ENCODE results near the gene C11orf91. TPM values are rescaled to one million over a fixed set of nuclear protein-coding genes. Genes with fewer than 3 reads are reported as not detected.

Gene C11orf91
- total RNA-seq, 1 donor from 2014 or later: 0.50 TPM

- H3K27ac Mint-ChIP-seq (ENCODE audit: unreplicated experiment): no peak overlapping the region
- H3K4me1 Mint-ChIP-seq (ENCODE audit: low read depth): peaks cover 8% of the 10 kb centered on the region
- TF ChIP-seq, protein P1, sequence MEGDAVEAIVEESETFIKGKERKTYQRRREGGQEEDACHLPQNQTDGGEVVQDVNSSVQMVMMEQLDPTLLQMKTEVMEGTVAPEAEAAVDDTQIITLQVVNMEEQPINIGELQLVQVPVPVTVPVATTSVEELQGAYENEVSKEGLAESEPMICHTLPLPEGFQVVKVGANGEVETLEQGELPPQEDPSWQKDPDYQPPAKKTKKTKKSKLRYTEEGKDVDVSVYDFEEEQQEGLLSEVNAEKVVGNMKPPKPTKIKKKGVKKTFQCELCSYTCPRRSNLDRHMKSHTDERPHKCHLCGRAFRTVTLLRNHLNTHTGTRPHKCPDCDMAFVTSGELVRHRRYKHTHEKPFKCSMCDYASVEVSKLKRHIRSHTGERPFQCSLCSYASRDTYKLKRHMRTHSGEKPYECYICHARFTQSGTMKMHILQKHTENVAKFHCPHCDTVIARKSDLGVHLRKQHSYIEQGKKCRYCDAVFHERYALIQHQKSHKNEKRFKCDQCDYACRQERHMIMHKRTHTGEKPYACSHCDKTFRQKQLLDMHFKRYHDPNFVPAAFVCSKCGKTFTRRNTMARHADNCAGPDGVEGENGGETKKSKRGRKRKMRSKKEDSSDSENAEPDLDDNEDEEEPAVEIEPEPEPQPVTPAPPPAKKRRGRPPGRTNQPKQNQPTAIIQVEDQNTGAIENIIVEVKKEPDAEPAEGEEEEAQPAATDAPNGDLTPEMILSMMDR (IDR thresholded peaks at IDR 0.05): no peak
- no peak for DNase-seq (ENCODE audit: low spot score)
- H3K4me3 Mint-ChIP-seq (ENCODE audit: unreplicated experiment): no peak overlapping the region
- no peaks in the 10 kb centered on the region for H3K9me3 Mint-ChIP-seq (ENCODE audit: low read depth)
- H3K27me3 Mint-ChIP-seq (ENCODE audit: low read depth): no peaks in the 10 kb centered on the region
- peaks cover 2% of the 10 kb centered on the region for H3K36me3 Mint-ChIP-seq (ENCODE audit: low read depth)
Measured at GRCh38 chr11:33655842-33656600, 44.6 kb downstream of the C11orf91 start.

GRCh38 chr11:33654594-33654993, 46.0 kb downstream of the C11orf91 start:
- Mint-ChIP-seq H3K27ac (ENCODE audit: unreplicated experiment) (no peak overlapping the region), H3K4me1 (ENCODE audit: low read depth) (peaks cover 8% of the 10 kb centered on the region), H3K36me3 (ENCODE audit: low read depth) (peaks cover 2% of the 10 kb centered on the region), H3K9me3 (ENCODE audit: low read depth) (no peaks in the 10 kb centered on the region), H3K27me3 (ENCODE audit: low read depth) (no peaks in the 10 kb centered on the region), H3K4me3 (ENCODE audit: unreplicated experiment) (no peak overlapping the region)
- DNase-seq (ENCODE audit: low spot score): no peak
- TF ChIP-seq, protein P1 (IDR thresholded peaks at IDR 0.05): no peak

DNA sequence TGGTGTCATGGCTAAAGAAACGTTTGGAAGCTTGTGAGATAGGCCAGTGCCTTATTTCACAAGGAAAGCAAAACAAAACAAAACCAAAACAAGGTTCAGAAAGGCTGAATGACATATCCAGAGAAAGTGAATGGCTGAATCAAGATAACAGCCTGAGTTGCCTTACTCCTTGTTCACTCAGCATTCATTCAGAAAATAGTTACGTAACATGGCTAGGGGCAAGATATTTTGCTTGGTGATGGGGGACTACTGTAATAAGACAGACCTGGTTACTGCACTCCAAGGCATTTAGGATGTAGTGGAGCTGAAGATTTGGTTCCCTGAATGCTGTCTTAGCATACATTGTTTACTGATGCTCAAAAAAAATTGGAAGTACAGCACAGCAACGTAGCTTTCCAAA, 47.7 kb downstream of the C11orf91 start:
- no peak overlapping the region for H3K4me3 Mint-ChIP-seq (ENCODE audit: unreplicated experiment)
- no peaks in the 10 kb centered on the region for H3K9me3 Mint-ChIP-seq (ENCODE audit: low read depth)
- no peaks in the 10 kb centered on the region for H3K27me3 Mint-ChIP-seq (ENCODE audit: low read depth)
- H3K36me3 Mint-ChIP-seq (ENCODE audit: low read depth): peaks cover 2% of the 10 kb centered on the region
- TF ChIP-seq, protein P1 (IDR thresholded peaks at IDR 0.05): no peak
- DNase-seq (ENCODE audit: low spot score): no peak
- no peak overlapping the region for H3K27ac Mint-ChIP-seq (ENCODE audit: unreplicated experiment)
- peaks cover 8% of the 10 kb centered on the region for H3K4me1 Mint-ChIP-seq (ENCODE audit: low read depth)

DNA sequence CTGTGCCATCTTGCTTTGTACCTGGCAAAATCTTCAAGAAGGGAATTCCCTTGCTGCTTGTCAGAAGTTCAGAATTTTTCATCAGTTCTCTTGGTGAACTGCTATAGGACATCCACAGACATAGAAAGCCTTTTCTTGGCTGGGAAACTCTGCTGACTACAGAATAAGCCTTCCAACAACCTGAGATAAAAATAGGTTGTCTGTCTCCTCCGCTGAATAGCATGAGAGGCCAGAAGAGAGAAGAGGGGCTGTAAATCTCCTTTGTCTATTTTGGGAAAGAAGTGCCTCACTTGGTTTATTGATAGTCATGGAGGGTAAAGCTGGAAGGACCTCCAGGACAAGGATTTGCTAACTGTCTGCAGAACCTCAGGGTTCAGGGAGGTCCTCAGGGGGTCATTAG, 48.2 kb downstream of the C11orf91 start:
- Mint-ChIP-seq H3K9me3 (ENCODE audit: low read depth) (no peaks in the 10 kb centered on the region), H3K36me3 (ENCODE audit: low read depth) (peaks cover 2% of the 10 kb centered on the region), H3K4me3 (ENCODE audit: unreplicated experiment) (no peak overlapping the region), H3K4me1 (ENCODE audit: low read depth) (peaks cover 8% of the 10 kb centered on the region), H3K27ac (ENCODE audit: unreplicated experiment) (no peak overlapping the region), H3K27me3 (ENCODE audit: low read depth) (no peaks in the 10 kb centered on the region)
- DNase-seq (ENCODE audit: low spot score): no peak
- TF ChIP-seq, protein P1 (IDR thresholded peaks at IDR 0.05): no peak

DNA sequence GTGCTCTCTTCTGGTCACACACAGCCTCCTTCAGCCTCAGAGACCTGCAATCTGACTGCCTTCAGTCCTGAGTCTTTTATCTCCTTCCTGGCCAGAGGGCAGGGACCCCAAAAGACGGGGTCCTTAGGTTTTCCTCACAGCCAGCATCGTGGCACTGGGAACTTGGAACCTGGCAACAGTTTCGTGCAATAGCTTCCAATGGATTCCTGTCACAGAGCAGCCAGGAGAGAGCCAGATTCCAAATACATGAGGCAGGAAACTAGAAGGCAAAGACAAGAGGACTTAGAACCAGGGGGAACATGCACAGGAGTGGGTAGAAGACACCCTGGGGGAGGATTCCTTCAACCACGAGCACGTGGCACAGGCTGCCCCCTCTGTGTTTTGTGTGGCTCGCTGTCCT, 48.6 kb downstream of the C11orf91 start:
- Mint-ChIP-seq H3K27me3 (ENCODE audit: low read depth) (no peaks in the 10 kb centered on the region), H3K36me3 (ENCODE audit: low read depth) (peaks cover 2% of the 10 kb centered on the region), H3K27ac (ENCODE audit: unreplicated experiment) (no peak overlapping the region), H3K4me3 (ENCODE audit: unreplicated experiment) (no peak overlapping the region), H3K9me3 (ENCODE audit: low read depth) (no peaks in the 10 kb centered on the region), H3K4me1 (ENCODE audit: low read depth) (peaks cover 8% of the 10 kb centered on the region)
- DNase-seq (ENCODE audit: low spot score): no peak
- TF ChIP-seq, protein P1 (IDR thresholded peaks at IDR 0.05): no peak
